IPS-18c (cell line): Measurements from ENCODE around the gene EPHA2.
"Not testable (repeated sequence)": the region's sequence is repeated elsewhere in the genome, so short reads cannot be mapped to it uniquely, and the experiment has no call there.

Source experiments
- H3K4me3 ChIP-seq: 2 replicates; pipeline ENCODE4 v1.7.0; 2013; ENCODE audit warnings: low read depth, mild to moderate bottlenecking, low read length, moderate library complexity; ENCODE audit not compliant: insufficient read depth
- H3K9me3 ChIP-seq: one replicate; pipeline ENCODE4 v1.6.1; 2013; ENCODE audit warnings: mild to moderate bottlenecking, low read length, moderate library complexity; ENCODE audit not compliant: control insufficient read depth, insufficient read depth

The EPHA2 gene

DNA sequence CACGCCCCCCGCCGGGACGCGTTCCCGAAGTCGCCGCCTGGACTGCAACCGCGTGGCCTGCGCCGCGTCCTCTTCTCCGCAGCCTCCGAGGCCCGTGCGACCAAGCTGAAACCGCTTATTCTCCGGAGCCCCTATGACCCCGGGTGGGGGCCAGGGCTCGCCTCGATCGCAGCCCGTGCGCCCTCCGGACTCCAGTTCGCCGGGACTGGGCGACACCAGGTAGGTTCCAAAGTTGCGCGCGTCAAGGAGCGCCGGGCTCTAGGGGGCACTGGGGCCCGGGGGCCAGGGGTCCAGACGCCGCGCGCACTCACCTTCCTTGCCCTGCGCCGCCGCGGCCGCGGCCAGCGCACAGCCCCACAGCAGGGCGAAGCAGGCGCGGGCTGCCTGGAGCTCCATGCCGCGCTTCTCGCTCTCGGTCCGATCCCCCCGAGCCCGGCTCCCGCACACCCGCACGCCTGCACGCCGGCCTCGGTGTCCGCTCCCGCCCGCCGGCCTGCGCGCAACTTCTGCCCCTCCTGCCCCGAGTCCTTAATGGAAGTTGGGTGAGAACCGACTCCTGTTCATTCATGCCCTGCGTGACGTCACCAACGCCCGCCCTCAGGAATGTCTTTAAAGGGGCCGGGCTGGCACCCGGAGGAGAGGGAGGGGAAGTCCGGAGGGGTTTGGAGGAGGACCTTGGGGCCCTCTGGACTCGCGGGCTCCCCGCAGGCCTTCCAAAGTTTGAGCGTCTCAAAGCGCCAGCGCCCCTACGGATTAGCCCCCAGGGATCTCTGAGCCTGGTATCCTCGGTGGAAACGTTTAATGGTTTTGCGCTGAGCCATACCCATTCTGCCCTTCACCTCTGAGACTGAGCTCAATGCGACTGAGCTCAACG is at the start of gene EPHA2:
EPHA2 (minus strand) TSS at position 533 of the 874 bp plus-strand sequence; CDS start at position 396, 137 bp downstream.
- H3K9me3 ChIP-seq, result no peaks in the 10 kb centered on the region
- peak within 1 kb of the TSS; percentile 82 for H3K4me3 ChIP-seq

DNA sequence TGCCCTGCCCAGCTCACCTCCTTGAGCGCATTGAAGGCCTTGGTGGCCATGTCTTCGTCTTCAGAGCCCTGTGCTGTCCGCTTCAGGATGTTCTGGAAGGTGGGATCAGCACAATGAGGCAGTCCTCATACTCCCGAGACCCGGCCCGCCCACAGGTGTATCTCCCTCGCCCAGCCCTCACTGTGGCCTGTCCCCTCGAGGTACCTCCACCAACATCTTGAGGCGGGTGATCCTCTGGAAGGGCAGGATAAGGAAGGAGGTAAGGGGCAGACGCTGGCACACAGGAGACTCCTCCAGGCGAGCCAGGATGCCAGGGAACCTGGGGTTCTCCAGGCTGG is 49.4 kb upstream of the EPHA2 start:
- Histone ChIP-seq H3K4me3 (no peak overlapping the region), H3K9me3 (no peaks in the 10 kb centered on the region)

DNA sequence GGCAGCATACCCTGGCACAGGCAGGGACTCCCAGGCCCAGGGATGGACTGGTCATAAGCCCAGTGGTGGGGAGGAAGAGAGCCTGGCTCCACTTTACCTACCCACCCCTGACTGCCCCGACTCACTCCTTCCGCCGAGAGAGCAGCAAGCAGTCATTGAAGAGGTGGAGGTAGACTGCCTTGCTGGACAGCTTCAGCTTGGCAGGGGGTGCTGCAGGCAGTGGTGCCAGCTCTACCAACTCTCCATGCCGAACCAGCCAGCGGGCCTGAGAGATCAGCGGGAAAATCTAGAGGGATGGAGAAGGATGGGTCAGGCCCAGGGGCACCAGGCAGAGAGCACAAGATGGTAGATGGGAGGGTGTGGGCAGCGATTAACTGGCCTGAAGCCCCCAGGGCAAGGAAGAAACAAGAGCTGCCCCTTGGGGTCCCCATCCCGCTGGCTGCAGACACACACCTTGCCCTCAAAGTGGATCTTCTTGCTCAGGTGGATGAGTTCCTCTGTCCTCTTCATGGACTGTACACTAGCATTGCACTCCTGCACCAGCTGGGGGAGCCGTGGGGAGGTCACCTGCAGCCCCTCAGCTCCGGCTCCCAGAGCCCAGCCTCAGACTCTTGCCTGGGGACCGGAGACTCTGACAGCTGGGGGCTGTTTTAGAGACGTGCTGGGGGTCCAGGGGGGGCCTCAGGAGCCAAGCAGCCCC is 48.9 kb upstream of the EPHA2 start:
- no peaks in the 10 kb centered on the region for H3K9me3 ChIP-seq
- no peak overlapping the region for H3K4me3 ChIP-seq

DNA sequence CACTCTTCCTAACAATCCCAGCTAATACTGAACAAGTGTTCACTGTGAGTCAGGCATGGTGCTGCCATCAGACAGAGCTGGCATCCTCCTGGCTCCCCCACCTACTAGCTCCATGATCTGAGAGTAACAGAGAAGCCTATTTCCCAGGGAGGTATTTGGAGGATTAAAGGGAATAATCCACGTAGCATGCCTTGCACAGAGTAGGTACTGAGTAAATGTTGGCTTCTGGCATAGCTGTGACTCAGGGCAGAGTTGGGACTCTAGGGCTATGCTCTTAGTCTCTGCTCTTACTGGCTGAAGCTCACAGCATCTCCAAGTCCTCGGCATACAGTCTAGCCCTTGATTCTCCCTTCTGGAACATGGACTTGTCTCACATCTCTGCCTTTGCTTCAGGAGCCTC is 48.3 kb upstream of the EPHA2 start:
- no peak overlapping the region for H3K4me3 ChIP-seq

DNA sequence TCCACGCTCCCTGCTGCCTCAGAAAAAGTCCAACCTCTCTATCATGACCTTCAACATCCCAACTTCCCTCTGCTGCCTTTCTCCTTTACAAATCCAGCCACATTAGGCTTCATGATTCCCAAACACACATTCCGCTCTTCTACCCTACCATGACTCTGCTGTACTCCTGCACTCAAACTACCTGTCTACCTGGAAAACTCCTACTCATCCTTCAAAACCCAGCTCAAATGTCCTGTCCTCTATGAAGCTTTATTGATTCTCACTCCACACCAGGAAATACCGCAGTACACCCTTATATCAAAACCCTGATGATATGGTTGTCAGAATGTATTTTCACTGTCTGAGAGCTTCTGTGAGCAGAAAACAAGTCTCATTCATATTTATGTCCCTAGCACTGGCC is 47.7 kb upstream of the EPHA2 start:
- Histone ChIP-seq H3K9me3 (no peaks in the 10 kb centered on the region), H3K4me3 (no peak overlapping the region)

More for the DNA sequence above, 48.3 kb upstream of the EPHA2 start:
- no peaks in the 10 kb centered on the region for H3K9me3 ChIP-seq

DNA sequence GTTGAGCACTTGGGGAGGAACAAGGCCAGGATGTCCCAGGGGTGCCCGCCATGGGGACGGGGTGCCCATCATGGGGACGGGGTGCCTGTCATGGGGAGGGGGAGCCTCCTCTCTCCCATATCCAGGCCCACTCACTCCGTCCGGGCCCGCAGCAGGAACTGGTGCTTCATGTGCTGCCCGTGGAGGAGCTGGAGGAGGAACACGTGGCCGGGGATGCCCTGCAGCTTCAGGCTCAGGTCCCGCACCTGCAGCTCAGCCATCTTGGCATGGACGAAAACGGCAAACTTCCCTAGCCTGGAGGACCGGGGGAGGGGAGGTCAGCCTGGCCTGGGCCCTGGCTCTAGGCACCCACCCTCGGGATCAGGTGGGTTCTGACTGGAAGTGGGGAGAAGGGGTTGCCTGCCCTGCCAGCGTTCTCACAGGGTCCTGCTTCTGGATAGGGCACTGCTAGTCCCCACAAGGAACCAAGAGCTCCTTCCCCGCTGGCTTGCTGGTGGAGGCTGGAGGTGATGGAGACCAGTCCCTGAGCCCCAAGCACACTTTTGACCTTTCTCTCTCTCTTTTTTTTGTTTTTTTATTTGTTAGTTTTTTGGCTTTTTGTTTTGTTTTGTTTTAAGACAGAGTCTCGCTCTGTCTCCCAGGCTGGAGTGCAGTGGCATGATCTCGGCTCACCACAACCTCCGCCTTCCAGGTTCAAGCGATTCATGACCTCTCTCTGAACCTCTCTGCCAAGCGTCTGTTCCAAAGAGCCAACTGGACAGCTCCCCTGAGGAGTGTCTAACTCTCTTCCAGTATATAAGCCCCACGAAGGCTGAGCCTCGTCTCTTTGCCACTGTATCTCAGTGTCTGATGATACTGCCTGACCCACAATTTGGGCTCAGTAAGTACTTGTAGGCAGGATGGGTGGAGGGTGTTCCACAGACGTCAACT is 46.7 kb upstream of the EPHA2 start:
- no peak overlapping the region for H3K4me3 ChIP-seq
- H3K9me3 ChIP-seq, result no peaks in the 10 kb centered on the region

DNA sequence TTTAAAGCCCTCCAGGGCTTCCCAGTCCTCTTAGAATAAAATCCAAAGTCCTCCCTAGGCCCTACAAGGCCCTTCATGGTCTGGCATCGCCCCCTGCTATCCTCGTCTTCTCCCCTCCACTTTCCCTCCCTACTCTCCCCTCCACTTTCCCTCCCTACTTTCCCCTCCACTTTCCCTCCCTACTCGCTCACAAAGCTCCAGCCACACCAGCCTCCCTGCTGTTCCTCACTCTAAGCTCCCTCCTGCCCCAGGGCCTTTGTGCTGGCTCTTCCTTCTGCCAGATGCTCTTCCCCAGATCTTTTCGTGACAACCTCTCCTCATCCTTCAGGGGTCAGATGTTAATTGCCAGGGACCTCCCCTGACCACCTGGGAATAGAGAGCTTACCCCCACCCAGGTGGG is 43.8 kb upstream of the EPHA2 start:
- H3K9me3 ChIP-seq, result no peaks in the 10 kb centered on the region
- H3K4me3 ChIP-seq, result no peak overlapping the region

DNA sequence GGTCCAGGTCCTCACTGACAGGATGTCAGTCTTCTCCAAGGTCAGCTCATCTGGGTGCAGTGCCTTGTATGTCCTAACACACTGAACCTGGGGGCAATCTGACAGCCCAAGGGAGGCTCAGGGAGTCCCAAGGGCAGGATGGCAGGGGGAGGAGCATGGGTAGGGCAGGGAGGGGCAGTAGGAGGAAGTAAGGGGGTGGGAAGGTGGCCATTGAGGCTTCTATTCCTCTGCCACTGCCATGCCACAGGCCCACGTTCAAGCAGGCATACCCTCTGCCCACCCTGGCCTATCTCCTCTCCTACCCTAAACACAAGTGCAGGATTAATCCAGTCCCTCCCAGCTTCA is 43.3 kb upstream of the EPHA2 start:
- Histone ChIP-seq H3K9me3 (no peaks in the 10 kb centered on the region), H3K4me3 (no peak overlapping the region)

DNA sequence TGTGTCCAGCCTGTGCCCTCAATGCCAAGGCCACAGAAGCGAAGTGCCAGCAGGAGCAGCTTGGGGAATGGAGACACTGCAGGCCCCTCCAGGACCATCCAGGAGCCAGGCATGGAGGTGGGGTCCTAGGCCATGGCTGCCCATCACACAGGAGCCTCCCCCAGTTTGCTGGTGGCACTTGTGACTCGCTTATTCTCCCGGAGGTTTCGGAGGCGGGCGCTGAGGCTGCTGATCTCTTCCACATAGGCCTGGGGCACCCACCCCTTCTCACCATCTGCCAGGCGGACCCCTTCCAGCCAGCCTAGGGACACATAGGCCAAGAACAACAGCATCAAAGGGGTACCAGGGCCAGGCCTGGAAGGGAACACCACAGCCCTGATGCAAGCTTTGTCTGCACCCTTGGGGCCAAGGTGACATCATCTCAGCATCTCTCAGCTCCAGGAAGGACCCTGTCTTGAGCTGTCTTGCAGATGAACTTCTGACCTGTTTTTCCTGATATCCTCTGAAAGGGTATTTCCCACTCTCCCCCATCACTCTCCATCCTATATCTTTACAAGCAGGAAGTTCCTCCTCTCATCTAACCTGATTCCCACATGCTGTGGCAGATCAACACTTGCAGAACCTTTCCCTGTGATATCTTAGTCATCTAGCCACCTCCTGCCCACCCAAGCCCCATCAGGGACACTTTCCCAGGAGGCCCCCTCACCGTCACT is 42.7 kb upstream of the EPHA2 start:
- H3K4me3 ChIP-seq, result no peak overlapping the region
- no peaks in the 10 kb centered on the region for H3K9me3 ChIP-seq

DNA sequence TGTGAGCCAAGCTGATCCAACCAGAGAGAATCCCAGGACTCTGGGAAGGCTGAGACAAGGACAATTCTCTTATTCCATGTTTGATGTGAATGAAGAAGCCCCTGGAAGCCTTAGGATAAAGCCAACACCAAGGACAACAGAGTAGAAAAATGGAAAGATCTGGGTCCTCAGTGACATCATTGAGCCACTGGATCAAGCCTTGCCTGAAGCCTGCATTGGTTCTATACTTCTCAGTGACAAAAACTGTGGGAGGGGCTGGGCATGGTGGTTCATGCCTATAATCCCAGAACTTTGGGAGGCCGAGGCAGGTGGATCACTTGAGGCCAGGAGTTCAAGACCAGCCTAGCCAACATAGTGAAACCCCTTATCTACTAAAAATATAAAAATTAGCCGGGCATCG is 41.0 kb upstream of the EPHA2 start:
- Histone ChIP-seq H3K9me3 (no peaks in the 10 kb centered on the region), H3K4me3 (no peak overlapping the region)

DNA sequence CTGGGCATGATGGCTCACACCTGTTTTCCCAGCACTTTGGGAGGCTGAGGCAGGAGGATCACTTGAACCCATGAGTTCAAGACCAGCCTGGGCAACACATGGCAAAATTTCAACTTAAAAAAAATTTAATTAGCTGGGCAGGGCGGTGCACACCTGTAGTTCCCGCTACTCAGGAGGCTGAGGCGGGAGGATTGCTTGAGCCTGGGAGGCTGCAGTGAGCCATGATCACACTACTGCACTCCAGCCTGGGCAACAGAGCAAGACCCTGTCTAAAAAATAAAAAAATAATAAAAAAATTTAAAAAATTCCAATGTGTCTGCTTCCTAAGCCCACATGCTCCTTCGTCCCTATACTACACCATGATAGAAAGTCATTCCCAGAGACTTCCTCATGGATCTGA is 40.3 kb upstream of the EPHA2 start:
- not testable (repeated sequence) for H3K4me3 ChIP-seq, H3K9me3 ChIP-seq

DNA sequence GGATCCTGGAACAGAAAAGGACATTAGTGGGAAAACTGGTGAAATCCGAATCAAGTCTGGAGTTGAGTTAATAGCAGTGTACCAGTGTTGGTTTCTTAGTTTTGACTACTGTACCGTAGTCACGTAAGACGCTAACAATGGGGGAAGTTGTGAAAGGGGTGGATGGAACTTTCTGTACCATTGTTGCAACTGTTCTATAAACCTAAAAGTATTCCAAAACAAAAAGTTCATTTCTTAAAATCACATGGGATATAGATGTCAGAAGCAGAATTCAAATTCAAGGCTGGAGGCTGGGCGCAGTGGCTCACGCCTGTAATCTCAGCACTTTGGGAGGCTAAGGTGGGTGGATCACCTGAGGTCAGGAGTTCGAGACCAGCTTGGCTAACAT is 39.6 kb upstream of the EPHA2 start:
- H3K4me3 ChIP-seq, result no peak overlapping the region
- no peaks in the 10 kb centered on the region for H3K9me3 ChIP-seq

DNA sequence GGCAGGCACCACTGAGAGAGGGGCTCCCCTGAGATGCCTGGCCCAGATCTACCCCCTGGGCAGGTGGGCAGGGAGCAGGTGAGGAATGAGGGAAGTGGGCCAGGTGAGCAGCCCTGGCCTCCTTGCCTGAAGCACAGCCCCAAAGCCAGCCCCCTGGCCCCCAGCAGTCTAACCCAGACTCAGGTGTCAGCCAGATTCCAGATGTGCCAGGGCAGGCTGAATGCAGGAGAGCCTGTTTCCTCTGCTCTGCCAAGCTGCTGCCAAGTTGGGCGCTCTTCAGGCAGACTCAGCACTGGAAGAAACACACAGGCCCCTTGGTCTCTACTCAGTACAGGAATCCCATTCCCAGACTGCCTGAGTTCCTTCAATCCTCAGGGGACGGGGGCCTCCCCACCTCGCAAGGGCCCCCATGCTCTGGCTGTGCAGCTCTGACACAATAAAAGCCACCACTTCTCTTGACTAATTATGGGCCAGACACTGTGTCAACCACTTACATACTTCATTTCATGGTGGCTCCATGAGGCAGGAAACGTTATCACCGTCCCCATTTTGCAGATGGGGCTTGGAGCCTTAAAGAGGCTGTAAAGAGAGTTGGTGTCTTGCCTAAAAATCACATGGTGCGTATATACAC is 36.2 kb upstream of the EPHA2 start:
- Histone ChIP-seq H3K4me3 (no peak overlapping the region), H3K9me3 (no peaks in the 10 kb centered on the region)

DNA sequence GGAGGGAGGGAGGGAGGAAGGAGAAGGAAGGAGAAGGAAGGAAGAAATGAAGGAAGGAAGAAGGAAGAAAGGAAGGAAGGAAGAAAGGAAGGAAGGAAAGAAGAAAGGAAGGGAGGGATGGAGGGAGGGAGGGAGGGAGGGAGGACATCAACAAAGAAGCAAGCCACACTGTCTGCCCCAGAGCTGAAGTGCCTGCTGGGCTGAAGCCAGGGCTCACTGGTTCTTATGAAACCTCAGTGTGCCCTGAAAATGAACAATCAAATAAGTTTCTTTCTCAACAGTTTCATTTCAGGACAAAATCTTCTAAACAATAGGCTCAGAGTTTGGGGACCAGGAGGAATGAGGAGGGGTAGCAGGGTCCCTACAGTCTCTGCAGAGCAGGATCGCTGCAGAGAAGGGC is 35.4 kb upstream of the EPHA2 start:
- Histone ChIP-seq H3K4me3 (no peak overlapping the region), H3K9me3 (no peaks in the 10 kb centered on the region)

DNA sequence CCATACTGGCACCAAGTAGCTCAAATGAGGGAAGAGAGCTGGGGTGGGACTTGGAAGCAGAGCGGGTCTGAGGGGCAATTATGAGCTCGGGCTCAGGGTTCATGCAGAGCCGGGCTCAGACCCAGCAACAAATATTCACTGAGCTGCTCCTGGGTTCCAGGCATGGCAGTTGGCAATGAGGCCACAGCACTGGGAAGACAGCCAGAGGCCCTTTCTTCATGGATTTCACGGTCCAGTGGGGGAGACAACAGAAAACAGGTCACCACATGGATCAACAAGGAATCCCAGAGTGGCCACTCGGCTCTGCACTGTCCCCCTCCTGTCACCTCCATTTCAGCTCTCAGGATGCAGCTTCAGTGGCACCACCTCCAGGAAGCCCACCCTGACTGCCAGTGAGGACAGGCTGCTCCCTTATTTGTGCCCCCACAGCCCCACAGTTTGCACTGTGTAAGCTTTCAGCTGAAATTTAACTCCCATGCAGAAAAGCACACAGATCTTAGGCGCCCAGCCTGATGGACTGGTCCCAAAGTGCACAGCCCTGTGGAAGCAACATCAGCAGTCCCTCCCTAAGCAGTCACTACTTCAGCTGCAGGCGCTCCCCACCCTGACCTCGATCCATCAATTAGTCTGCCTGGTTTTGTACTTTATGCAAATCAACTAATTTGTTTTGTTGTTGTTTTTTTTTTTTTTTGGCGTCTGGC is 34.2 kb upstream of the EPHA2 start:
- H3K9me3 ChIP-seq, result no peaks in the 10 kb centered on the region
- no peak overlapping the region for H3K4me3 ChIP-seq

DNA sequence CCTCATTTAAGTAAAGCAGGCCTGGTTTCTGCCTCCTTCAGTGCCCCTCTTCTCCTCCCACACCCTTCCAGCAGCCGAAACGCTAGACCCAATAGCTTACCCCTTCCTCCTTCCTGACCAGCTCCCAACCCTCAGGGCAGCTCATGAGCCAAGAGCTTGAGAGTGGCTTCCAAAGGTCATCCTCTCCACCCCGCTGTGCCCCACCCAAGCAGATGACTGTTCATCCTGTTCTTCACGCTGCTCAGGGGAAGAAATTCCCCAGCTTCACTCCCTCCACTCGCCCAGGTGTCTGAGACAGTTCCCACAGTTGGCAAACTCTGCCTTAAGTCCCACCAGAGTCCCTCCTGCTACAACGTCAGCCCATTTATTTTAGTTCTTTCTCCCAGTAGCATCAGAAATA is 33.1 kb upstream of the EPHA2 start:
- Histone ChIP-seq H3K9me3 (no peaks in the 10 kb centered on the region), H3K4me3 (no peak overlapping the region)
